H9 (cell line): Measurements from ENCODE around the gene SERPIND1. TPM values are rescaled to one million over a fixed set of nuclear protein-coding genes. Genes with fewer than 3 reads are reported as not detected.

ENCODE experiments used
- DNase-seq: peaks from one replicate; pipeline ENCODE4 v3.0.0-alpha.2; 2017
- H2AFZ ChIP-seq: one replicate; pipeline ENCODE4 v1.6.1; 2013; ENCODE audit warnings: mild to moderate bottlenecking, low read length, control low read depth, moderate library complexity
- H2AK5ac ChIP-seq: 2 replicates; pipeline ENCODE4 v1.6.1; 2013; ENCODE audit warnings: low read length, control low read depth, mixed read lengths; ENCODE audit not compliant: insufficient read length
- H2BK120ac ChIP-seq: one replicate; pipeline ENCODE4 v1.6.1; 2013; ENCODE audit warnings: low read depth, mild to moderate bottlenecking, low read length, control low read depth, inconsistent platforms; ENCODE audit not compliant: poor library complexity, severe bottlenecking
- H2BK12ac ChIP-seq: 2 replicates; pipeline ENCODE4 v1.6.1; 2013; ENCODE audit warnings: low read length, control low read depth, mixed read lengths, low read depth; ENCODE audit not compliant: insufficient read length
- H2BK15ac ChIP-seq: 2 replicates; pipeline ENCODE4 v1.6.1; 2013; ENCODE audit warnings: low read depth, low read length, control low read depth
- H2BK20ac ChIP-seq: one replicate; pipeline ENCODE4 v1.6.1; 2013; ENCODE audit warnings: low read depth, mild to moderate bottlenecking, low read length, control low read depth, inconsistent platforms; ENCODE audit not compliant: poor library complexity, severe bottlenecking
- H2BK5ac ChIP-seq: 2 replicates; pipeline ENCODE4 v1.6.1; 2013; ENCODE audit warnings: low read length, control low read depth, mixed read lengths; ENCODE audit not compliant: insufficient read length
- H3K14ac ChIP-seq: 2 replicates; pipeline ENCODE4 v1.6.1; 2013; ENCODE audit warnings: low read length, control low read depth; ENCODE audit not compliant: insufficient read depth
- H3K18ac ChIP-seq: 2 replicates; pipeline ENCODE4 v1.6.1; 2013; ENCODE audit warnings: low read depth, mild to moderate bottlenecking, mixed read lengths, low read length, control low read depth; ENCODE audit not compliant: insufficient read length
- H3K23ac ChIP-seq: 2 replicates; pipeline ENCODE4 v1.6.1; 2013; ENCODE audit warnings: low read length, control low read depth, mixed read lengths, low read depth; ENCODE audit not compliant: insufficient read length
- H3K23me2 ChIP-seq: 2 replicates; pipeline ENCODE4 v1.6.1; 2013; ENCODE audit warnings: low read depth, mild to moderate bottlenecking, mixed read lengths, low read length, control low read depth; ENCODE audit not compliant: insufficient read length, poor library complexity, severe bottlenecking
- H3K27ac ChIP-seq: 2 replicates; pipeline ENCODE4 v1.5.1; 2013; ENCODE audit warnings: low read length, control low read depth, mixed read lengths, low read depth; ENCODE audit not compliant: insufficient read length
- H3K27me3 ChIP-seq: 2 replicates; pipeline ENCODE4 v1.6.1; 2013; ENCODE audit warnings: low read length, control low read depth, inconsistent platforms; ENCODE audit not compliant: insufficient read depth
- H3K4ac ChIP-seq: 2 replicates; pipeline ENCODE4 v1.6.1; 2013; ENCODE audit warnings: low read depth, mild to moderate bottlenecking, control low read depth, inconsistent platforms, low read length, moderate library complexity
- H3K4me1 ChIP-seq: 2 replicates; pipeline ENCODE4 v1.6.1; 2013; ENCODE audit warnings: low read length, control low read depth, inconsistent platforms; ENCODE audit not compliant: insufficient read depth
- H3K4me2 ChIP-seq: 2 replicates; pipeline ENCODE4 v1.6.1; 2013; ENCODE audit warnings: low read length, control low read depth, mixed read lengths; ENCODE audit not compliant: insufficient read length, insufficient read depth
- H3K56ac ChIP-seq: 2 replicates; pipeline ENCODE4 v1.6.1; 2013; ENCODE audit warnings: low read depth, mild to moderate bottlenecking, mixed read lengths, low read length, control low read depth; ENCODE audit not compliant: insufficient read length
- H3K79me1 ChIP-seq: 2 replicates; pipeline ENCODE4 v1.6.1; 2013; ENCODE audit warnings: low read depth, mild to moderate bottlenecking, moderate library complexity, low read length, control low read depth, inconsistent platforms; ENCODE audit not compliant: insufficient read depth, poor library complexity, severe bottlenecking
- H3K79me2 ChIP-seq: 2 replicates; pipeline ENCODE4 v1.6.1; 2013; ENCODE audit warnings: low read length, control low read depth, inconsistent platforms; ENCODE audit not compliant: insufficient read depth
- H3K9ac ChIP-seq: 2 replicates; pipeline ENCODE4 v1.6.1; 2013; ENCODE audit warnings: low read length, control low read depth, mixed read lengths; ENCODE audit not compliant: insufficient read length; ENCODE audit errors: extremely low read depth
- H3K9me3 ChIP-seq: one replicate; pipeline ENCODE4 v1.6.1; 2013; ENCODE audit warnings: low read depth, low read length, inconsistent platforms; ENCODE audit not compliant: control insufficient read depth
- H3T11ph ChIP-seq: one replicate; pipeline ENCODE4 v1.6.1; 2013; ENCODE audit warnings: mild to moderate bottlenecking, low read length, control low read depth, inconsistent platforms
- H4K20me1 ChIP-seq: one replicate; pipeline ENCODE4 v1.6.1; 2013; ENCODE audit not compliant: control insufficient read depth, insufficient read length, insufficient read depth
- H4K5ac ChIP-seq: 2 replicates; pipeline ENCODE4 v1.6.1; 2013; ENCODE audit warnings: low read depth, mild to moderate bottlenecking, mixed read lengths, low read length, control low read depth; ENCODE audit not compliant: insufficient read length
- H4K8ac ChIP-seq: replicated peaks from 2 replicates; pipeline ENCODE4 v1.6.1; 2013; ENCODE audit warnings: low read length, control low read depth, mixed read lengths, low read depth; ENCODE audit not compliant: insufficient read length
- H4K91ac ChIP-seq: 2 replicates; pipeline ENCODE4 v1.6.1; 2013; ENCODE audit warnings: low read depth, mild to moderate bottlenecking, moderate library complexity, mixed read lengths, low read length, control low read depth; ENCODE audit not compliant: insufficient read length
- H3K27ac Mint-ChIP-seq, 3 experiments: 2 replicates in 2 of 3; 3 replicates in 1 of 3; pipeline ENCODE4 v1.8.0; 2020 to 2021; ENCODE audit warnings: mixed read lengths in 3 of 3, mild to moderate bottlenecking in 1 of 3, moderate library complexity in 1 of 3
- H3K27me3 Mint-ChIP-seq: 2 replicates; pipeline ENCODE4 v1.8.0; 2021; ENCODE audit warnings: low read depth, mild to moderate bottlenecking, moderate library complexity, mixed read lengths
- H3K36me3 Mint-ChIP-seq, 3 experiments: 2 replicates in 2 of 3; 3 replicates in 1 of 3; pipeline ENCODE4 v1.8.0; 2020 to 2021; ENCODE audit warnings: low read depth in 3 of 3, mixed read lengths in 3 of 3; ENCODE audit not compliant: insufficient read depth in 1 of 3
- H3K4me1 Mint-ChIP-seq, 2 experiments: 2 replicates each; pipeline ENCODE4 v1.8.0; 2020; ENCODE audit warnings: mixed read lengths in 2 of 2
- H3K4me3 Mint-ChIP-seq, 2 experiments: 2 replicates in 1 of 2; 3 replicates in 1 of 2; pipeline ENCODE4 v1.8.0; 2020 to 2021; ENCODE audit warnings: mild to moderate bottlenecking in 2 of 2, mixed read lengths in 2 of 2, moderate library complexity in 1 of 2
- H3K9me3 Mint-ChIP-seq, 2 experiments: 2 replicates in 1 of 2; 3 replicates in 1 of 2; pipeline ENCODE4 v1.8.0; 2020; ENCODE audit warnings: mild to moderate bottlenecking in 2 of 2, mixed read lengths in 2 of 2, moderate library complexity in 1 of 2
- CTCF ChIP-seq: fragments of 200-600 bp; sonication (generic); conservative IDR thresholded peaks from 3 replicates; pipeline ENCODE4 v1.8.0; 2021; ENCODE audit warnings: antibody characterized with exemption, mild to moderate bottlenecking
- WGBS: extraction: QIAGEN DNeasy Blood & Tissue Kit; methylation state at CpG from one replicate; pipeline ENCODE4 v1.1.7; 2013; ENCODE audit warnings: missing lambda C conversion rate, low lambda C conversion rate, mixed read lengths; ENCODE audit not compliant: insufficient read length; ENCODE audit errors: extremely low coverage; 5-methylcytosine and 5-hydroxymethylcytosine counted together
- total RNA-seq: library from RNA; stranded (reverse); gene quantifications from 2 replicates; pipeline ENCODE4 v1.2.1, GENCODE V29; 2021

SERPIND1 gene
- total RNA-seq, 1 experiment from 2014 or later = not detected

GRCh38 chr22:20752873-20753272, 21.0 kb upstream of the SERPIND1 start:
- Histone ChIP-seq H3K4me1 (no peaks in the 10 kb centered on the region), H3K56ac (no peak overlapping the region), H4K5ac (no peak overlapping the region), H3K23me2 (no peaks in the 10 kb centered on the region), H2BK120ac (no peak overlapping the region), H2AFZ (no peak overlapping the region), H2BK15ac (no peak overlapping the region), H3K27ac (no peak overlapping the region), H4K20me1 (no peaks in the 10 kb centered on the region), H3K14ac (no peak overlapping the region), H4K8ac (no peak overlapping the region), H2AK5ac (no peak overlapping the region), H3K9me3 (no peaks in the 10 kb centered on the region), H3K79me2 (no peaks in the 10 kb centered on the region), H3K18ac (no peak overlapping the region), H2BK5ac (no peak overlapping the region), H3T11ph (no peak overlapping the region), H3K4me2 (no peak overlapping the region), H2BK12ac (no peak overlapping the region), H2BK20ac (no peak overlapping the region), H4K91ac (no peak overlapping the region), H3K27me3 (no peaks in the 10 kb centered on the region; the same call in 1 of the 2 replicates), H3K23ac (no peak overlapping the region), H3K79me1 (no peaks in the 10 kb centered on the region), H3K4ac (no peak overlapping the region), H3K9ac (no peak overlapping the region)
- H3K36me3 Mint-ChIP-seq = peaks cover 0 to 31% (median 1%) of the 10 kb centered on the region in 3 experiments; a peak in 4 of 7 replicates
- H3K4me1 Mint-ChIP-seq = 0 out of 4 replicates have a peak, but pooled peaks cover 0 to 3% of the 10 kb centered on the region in 2 experiments
- no peak overlapping the region for H3K4me3 Mint-ChIP-seq
- H3K27me3 Mint-ChIP-seq = no peaks in the 10 kb centered on the region
- no peak for DNase-seq
- TF ChIP-seq CTCF = no peak
- no CpG with 5 or more reads among the region's 10 CpGs for WGBS
- no peaks in the 10 kb centered on the region for H3K9me3 Mint-ChIP-seq
- H3K27ac Mint-ChIP-seq = no peak overlapping the region
